CMK (cell line): ENCODE measurements around the gene TNNC1.

Experiments
- DNase-seq: peaks from one replicate; pipeline ENCODE4 v3.0.0-alpha.2; 2010; ENCODE audit warnings: low read depth

The TNNC1 gene

GRCh38 chr3:52443791-52444687 is 9.8 kb downstream of the TNNC1 start:
- no peak for DNase-seq

- no peak for DNase-seq
These were observed 10.6 kb downstream of the TNNC1 start for GRCh38 chr3:52443268-52443610.

DNA sequence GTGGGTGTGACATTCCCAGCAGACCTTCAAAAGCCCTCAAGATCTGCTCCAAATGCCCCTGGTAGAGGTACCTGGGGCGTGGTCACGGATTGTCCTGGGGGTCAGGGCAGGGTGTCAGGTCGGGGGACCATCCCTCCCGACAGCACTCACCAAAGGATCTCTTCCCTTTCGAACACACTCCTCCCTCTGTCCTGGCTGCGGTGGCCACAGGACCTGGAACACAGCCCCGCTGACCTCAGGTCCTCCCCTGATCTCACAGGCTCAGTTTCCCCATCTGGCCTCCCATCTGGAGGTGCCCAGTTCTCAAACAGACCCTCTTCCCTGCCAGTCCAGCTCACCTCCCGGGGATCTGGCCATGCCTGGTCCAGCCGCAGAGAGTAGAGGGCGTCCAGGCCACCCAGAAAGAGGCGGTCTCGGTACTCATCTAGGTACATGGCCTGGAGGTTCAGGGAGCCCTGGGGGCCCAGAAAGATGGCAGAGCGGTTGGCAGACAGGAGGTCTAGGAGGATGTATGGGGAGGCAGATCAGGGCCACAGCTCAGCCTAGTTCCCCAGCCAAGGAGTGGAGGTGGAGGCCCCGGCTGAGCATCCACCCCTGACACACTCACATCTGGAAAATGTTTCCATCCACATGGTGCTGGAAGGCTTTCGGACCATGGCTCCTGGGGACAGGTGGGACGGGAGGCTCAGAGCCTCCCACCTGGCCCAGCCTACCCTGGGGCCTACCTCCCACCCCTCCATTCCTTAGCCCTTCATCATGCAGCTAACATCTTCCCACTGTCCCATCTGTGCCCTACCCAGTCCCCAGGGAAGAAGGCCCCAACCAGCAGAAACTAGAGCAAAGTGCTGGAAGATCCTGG is 11.2 kb downstream of the TNNC1 start:
- DNase-seq = no peak

DNA sequence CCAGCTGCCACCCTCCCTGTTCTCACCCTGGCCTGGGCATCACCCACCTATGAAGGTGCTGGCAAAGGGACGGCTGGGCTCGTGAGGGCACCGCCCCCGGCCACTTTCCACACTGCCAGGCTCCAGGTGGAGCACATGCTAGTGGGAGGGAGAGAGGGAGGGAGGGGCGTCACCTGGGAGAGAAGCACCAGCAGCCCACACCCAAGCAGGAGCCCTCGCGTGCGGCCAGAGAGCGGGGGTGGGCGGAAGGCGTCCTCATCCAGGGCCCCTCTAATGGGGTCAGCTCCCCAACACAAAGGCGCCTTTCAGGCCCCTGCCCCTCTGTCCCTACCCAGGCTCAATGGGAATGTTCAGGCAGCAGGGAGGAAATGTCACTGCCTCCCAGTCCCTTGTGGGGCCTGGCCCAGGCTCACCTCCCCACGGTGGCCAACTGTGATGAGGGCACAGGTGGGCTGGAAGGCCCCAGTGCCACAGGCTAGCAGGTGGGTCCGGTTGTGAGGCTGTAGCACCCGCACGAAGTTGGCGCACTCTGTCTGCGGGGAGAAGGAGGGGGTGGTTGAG is 12.0 kb downstream of the TNNC1 start:
- no peak for DNase-seq

DNA sequence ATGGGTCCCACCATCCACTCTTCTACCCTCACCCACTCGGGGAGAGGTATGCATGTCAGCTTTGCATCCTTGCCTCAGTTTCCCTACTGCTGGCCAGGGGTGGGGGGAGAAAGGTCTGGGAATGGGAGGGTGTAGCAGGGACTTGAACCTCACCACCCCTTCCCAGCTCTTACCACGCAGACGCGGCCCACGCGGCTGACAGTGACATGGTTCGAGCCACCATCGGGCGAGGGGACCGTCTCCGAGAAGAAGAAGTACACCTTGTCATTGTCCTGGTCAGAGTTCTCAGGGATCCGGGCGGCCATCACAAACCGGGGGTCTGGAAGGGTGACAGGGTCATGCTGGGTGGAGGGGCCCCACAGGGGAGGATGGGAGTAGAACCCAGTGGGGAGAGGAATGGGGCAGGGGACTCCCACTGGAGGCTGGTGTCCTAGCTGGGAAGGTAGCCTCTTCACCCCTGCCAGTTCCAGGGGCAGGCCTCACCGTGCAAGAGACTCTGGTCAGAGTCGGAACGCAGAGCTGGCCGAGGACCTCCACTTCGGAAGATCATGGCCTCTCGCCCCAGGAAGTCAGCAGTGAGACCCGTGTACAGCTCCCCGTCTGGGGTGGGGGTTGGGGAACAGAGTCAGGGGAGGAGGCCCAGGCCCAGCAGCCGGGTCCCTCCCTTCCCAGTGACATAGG is 12.6 kb downstream of the TNNC1 start:
- no peak for DNase-seq

DNA sequence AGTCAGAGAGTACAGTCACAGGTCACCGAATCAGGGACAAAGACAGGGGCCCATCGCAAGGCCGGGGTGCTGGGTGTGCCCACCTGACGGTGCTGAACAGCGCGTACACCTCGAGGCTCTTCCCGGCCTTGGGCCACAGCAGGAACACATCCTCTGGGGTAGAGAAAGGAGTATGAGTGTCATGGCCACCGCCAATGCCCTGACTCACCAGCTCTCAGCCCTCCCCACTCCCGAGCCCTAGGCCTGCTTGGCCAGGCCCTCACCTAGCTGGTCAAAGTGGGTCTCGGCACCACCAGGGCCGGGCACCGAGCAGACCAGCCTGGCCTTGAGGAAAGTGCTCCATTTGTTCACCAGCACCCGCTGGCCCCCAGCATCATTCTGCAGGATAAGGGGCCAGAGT is 13.2 kb downstream of the TNNC1 start:
- no peak for DNase-seq

GRCh38 chr3:52440249-52440551 is 13.6 kb downstream of the TNNC1 start:
- no peak for DNase-seq

DNA sequence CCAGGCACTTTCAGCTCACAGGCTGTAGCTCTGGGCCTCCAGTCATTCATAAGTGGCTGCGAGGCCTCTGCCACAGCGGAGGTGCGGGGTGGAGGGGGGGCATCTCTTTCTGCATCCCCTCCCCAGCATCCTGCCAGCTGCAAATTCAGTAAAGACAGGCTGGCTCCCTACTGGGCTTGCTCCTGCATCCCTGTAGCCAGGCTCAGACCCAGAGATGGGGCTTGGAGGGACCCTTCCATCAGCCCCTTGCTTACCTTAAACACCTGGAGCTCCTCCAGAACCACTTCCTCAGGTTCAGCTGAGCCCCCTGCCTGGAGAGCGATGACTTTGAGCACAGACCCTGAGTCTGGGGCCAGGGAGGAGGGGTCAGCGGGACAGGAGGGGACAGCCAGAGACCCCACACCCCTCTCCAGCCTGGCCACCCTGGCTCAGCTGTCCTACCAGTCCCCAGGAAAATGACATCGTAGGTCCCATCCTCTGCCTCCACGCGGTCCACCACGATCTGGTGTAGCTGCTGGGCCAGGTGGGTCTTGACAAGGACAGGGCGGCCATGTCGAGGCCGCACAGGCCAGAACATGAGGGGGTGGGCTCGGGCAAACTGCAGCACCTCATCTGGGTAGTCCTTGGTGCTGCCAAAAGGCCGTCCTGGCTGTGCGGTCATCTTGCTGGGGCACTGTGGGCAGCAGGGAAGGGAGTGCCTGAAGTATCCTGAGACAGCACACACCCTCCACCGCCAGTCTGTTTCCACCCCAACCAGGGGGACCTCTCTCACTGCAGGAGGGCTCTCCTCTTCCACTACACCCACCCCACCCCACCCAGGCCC is 14.2 kb downstream of the TNNC1 start:
- DNase-seq = no peak

GRCh38 chr3:52438579-52439425 is 15.0 kb downstream of the TNNC1 start:
- no peak for DNase-seq

- no peak for DNase-seq
These were observed 15.8 kb downstream of the TNNC1 start for GRCh38 chr3:52438104-52438376.

DNA sequence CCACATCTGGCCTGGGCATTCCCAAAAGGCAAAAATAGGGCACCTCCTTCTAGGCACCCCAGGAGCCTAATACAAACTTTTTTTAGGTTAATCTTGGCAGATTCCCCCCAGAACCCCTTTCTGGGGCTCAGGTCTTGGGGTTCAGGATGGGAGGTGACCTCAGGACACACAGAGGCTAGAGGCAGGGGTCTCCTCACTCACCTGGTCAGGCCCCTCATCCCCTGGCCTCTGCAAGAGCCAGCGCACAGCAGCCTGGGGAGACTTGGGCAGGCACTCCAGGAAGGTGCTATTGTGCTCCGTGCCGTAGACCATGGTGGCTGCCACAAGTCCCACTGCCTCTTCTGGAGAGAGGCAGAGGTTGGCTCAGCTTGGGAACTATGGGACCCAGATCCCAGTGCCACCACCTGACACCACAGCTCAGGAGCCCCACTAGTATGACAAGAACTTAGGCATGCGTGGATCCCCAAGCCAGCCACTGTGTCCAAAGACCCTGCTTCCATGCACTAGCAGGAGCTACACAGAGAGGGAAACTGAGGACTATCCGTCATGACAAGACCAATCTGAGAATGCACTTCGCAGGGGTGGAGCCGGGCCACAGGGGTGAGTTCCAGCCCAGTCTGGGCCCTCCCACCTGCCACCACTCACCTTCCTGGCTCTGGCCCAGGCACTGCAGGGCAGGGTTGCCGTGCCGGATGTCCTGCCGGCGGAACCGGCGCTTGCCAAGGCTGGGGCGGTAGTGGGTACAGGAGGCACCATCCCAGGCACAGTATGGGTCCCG is 16.3 kb downstream of the TNNC1 start:
- no peak for DNase-seq

DNA sequence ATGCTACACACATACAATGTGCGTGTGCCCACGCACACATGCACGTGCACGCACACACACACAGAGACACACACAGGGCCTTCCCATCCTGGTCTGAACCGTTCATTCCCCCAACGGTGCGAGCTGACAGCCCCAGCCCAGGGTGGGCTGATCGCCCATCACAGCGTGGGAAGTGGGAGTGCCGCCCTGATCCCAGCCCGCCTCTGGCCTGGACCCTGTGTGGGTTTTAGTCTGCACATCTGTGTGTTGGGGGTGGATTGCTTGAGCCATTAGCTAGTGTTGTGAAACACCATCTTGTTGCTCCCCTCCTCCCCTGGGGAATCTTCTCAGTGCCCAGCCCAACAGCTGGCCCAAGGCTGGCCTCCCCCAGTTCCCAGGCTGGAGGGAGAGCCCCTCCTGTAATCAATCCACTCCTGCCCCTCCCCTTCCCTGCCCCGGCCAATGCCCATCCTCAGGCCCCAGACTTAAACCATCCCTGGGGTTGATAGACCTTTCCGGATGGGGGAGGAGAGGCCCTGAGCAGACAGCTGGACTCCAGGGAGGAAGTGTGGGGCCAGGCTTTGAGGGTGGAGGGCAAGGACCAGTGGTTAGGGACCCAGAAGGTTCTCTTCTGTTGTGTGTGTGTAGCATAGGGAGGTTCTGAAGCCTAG is 17.2 kb downstream of the TNNC1 start:
- DNase-seq = peak; percentile 56

DNA sequence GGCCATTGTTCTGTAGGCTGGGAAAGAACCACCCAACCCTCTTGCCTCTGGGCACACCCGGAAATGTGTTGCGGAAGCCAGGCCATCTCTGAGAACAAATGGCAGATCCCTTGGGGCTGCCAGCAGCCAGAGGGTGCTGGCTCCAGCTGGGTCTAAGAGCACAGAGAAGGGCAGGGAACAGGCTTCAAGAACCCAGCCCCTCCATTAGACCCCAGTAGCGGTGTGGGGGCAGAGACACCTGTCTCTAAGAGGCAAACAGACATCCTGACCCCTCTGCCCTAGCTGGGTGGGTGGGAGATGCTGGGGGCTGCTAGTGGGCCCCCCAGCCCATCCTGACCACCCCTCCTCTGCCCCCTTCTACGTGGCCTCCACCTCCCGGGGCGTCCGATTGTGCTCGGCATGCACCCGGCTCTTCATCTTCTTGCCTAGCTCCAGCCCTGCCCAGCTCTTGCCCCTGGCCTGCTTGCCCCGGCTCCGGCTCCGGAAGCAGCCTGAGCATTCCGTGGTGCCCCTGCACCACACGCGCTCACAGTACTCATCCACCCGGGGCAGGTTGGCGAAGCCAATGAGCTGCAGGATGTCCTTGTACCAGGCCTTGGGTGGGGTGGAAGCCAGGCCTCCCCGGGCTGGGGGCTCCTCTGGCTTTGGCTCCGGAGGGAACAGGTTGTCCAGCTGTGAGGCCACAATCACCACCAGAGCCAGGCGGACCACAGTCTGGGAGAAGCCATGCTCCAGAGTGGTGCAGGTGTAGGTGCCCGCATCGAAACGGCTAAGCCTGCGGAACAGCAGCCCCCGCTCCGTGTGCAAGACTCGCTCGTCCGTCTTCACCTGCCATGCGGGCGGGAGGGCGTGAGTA is 18.4 kb downstream of the TNNC1 start:
- DNase-seq = no peak

DNA sequence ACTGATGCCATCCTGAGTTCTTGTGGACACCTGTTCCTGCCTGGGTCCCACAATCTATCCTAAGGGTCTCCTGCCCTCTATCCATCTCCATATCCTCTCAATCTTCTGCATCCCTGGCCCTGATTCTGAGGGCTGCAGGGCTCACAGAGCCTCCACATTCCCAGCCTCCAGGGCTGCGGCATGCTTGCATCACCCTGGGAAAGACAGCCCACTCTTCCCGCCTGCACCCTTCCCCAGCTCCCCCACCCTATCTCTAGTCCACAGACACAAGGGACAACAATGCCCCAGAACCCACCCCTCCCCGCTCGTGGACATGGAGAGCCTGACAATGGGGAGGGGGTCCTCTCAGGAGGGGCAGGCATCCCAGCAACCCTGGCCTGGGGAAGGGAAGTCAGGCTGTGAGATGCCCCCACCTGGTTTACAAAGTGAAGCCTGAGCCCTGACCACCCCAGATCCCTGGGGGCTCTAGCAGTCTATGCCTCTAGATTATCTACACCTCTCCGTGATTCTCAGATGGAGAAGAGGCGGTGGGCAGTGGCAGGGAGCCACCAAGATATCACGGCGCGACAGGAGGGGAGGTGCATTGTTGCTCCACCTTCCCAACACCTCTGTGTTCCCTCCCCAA is 19.2 kb downstream of the TNNC1 start:
- no peak for DNase-seq

GRCh38 chr3:52433996-52434479 is 19.8 kb downstream of the TNNC1 start:
- no peak for DNase-seq

DNA sequence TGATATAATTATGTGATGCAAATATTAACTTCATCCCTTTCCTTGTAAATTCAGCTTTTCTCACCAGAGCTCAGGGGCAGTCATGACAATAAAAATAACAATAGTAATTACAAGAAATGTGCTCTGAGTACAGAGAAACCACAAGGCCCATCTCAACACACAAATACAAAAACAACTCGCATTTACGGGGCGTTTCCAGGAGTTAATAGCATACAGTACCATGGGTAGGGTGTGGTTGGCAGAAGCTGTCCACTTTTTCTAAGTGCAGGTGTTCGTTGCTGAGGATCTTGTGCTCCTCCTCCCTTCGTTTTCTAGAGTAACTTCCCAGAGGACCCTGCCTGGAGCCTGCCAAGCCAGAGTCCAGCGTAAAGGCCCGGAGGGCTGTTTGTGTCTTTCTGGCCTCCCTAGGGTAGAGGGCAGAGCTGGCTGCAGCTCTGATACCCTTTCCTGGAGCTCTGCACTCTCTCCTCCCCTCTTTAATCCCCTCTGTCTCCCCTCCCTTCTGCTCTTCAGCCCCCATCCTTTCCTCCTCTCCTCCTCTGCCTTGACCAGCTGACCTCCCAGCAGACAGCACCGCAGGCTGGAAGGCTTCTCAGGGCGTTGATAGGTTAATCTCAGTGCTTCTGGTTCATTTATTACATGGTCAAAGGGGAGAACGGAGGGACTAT is 20.4 kb downstream of the TNNC1 start:
- no peak for DNase-seq

DNA sequence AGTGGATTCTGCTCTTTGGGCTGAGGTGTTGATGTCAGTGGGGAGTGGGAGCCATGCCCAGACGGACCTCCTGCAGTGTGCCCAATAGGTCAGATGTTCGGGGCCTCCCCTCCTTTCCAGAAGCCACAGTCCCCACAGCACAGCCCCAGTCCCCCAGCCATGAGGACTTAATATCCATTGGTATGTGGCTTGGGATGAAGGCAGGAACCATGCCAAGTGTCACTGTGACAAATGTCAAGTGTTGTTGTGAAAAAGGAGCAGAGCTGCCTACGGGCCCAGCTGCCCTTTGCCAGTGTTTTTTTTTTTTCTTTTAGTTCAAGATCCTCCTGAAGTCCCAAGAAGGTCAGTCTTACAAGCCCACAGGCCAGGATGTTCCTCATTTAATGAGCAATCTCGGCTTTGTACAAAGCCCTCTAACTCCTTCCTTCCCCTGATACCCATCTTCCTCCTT is 21.1 kb downstream of the TNNC1 start:
- no peak for DNase-seq
